ENCODE data around the gene TGFB1I1. TPM values are rescaled to one million over a fixed set of nuclear protein-coding genes. Genes with fewer than 3 reads are reported as not detected.

The TGFB1I1 gene
- total and polyA plus RNA-seq, 2 experiments from 2014 or later: 39.1 to 54.0 TPM

DNA sequence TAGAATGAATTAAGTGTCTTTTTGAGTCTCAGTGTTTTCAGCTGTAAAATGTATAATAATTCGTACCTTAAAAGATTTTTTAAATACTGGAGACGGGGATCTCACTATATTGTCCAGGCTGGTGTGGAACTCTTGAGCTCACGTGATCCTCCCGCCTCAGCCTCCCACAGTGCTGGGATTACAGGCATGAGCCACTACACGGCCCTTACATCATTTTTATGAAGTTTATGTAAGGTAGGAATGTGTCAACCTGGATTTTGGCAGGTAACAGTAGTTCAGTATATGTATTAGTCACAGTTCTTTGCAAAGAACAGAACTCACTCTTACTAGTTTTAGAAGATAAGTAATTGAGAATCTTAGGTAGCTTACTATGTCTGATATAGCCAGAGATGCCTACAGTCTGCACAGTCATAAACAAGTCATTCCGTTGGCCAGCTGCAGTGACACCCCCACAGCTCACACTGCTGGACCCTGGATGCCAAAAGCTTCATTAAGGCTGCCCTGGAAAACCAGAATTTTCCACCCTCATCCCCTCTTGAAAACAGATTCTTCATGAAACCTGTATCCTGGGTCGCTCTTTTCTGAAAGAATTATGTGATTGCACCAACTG lies 43.2 kb upstream of the TGFB1I1 start:
- no peak for DNase-seq (ENCODE audit: low read depth in 1 of 2, low spot score in 1 of 2)
- Histone ChIP-seq H3K36me3 (no peaks in the 10 kb centered on the region), H3K9me3 (ENCODE audit: low read depth) (no peaks in the 10 kb centered on the region), H3K4me1 (ENCODE audit: low read depth) (peaks cover 27% of the 10 kb centered on the region), H3K4me3 (no peak overlapping the region), H3K27ac (peak overlapping the region; percentile 52), H3K27me3 (no peaks in the 10 kb centered on the region)
- TF ChIP-seq, protein P1, sequence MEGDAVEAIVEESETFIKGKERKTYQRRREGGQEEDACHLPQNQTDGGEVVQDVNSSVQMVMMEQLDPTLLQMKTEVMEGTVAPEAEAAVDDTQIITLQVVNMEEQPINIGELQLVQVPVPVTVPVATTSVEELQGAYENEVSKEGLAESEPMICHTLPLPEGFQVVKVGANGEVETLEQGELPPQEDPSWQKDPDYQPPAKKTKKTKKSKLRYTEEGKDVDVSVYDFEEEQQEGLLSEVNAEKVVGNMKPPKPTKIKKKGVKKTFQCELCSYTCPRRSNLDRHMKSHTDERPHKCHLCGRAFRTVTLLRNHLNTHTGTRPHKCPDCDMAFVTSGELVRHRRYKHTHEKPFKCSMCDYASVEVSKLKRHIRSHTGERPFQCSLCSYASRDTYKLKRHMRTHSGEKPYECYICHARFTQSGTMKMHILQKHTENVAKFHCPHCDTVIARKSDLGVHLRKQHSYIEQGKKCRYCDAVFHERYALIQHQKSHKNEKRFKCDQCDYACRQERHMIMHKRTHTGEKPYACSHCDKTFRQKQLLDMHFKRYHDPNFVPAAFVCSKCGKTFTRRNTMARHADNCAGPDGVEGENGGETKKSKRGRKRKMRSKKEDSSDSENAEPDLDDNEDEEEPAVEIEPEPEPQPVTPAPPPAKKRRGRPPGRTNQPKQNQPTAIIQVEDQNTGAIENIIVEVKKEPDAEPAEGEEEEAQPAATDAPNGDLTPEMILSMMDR (IDR thresholded peaks at IDR 0.05; ENCODE audit: low read depth, low read length): no peak

DNA sequence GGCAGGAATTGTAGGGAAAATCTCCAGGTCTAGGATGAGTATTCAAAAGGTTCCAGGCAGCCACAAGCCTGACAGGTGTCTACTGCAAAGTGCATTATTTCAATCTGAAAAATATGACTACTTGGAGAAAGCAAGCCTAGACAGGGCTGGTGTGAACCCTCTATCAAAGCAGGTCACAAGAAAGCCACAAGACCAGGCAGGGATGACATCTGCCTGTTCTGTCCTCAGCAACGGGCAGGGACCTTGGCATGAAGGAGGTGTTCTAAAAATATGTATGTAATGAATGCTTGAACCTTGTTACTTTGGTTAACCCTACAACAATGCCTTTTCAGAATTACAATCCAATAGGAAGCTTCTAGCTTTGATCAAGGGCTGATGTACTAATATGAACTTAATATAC lies 42.6 kb upstream of the TGFB1I1 start:
- no peaks in the 10 kb centered on the region for H3K27me3 ChIP-seq
- H3K9me3 ChIP-seq (ENCODE audit: low read depth): no peaks in the 10 kb centered on the region
- H3K27ac ChIP-seq: peak overlapping the region; percentile 52
- H3K4me3 ChIP-seq: no peak overlapping the region
- no peaks in the 10 kb centered on the region for H3K36me3 ChIP-seq
- peaks cover 27% of the 10 kb centered on the region for H3K4me1 ChIP-seq (ENCODE audit: low read depth)
- TF ChIP-seq, protein P1 (IDR thresholded peaks at IDR 0.05; ENCODE audit: low read depth, low read length): no peak
- DNase-seq (ENCODE audit: low read depth in 1 of 2, low spot score in 1 of 2): no peak

DNA sequence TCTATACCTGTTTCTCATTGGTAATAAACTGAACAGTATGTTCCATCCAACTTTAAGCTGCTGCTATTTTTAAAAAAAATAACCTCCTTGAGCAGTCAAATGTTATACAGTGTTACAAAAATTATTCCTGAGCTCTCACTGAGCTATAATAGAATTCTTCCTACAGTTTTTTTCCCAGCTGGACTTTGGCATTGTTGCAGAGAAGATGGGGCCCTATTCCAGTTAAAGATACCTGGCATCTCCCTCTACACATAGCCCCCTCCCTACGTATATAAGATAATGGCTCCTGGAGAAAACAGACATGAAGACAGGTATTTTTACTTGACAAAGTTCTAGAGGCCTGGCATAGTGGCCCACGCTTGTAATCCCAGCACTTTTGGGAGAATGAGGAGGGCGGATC lies 42.2 kb upstream of the TGFB1I1 start:
- peak overlapping the region; percentile 52 for H3K27ac ChIP-seq
- DNase-seq (ENCODE audit: low read depth in 1 of 2, low spot score in 1 of 2): no peak
- H3K9me3 ChIP-seq (ENCODE audit: low read depth): no peaks in the 10 kb centered on the region
- H3K36me3 ChIP-seq: no peaks in the 10 kb centered on the region
- H3K4me1 ChIP-seq (ENCODE audit: low read depth): peaks cover 27% of the 10 kb centered on the region
- no peak overlapping the region for H3K4me3 ChIP-seq
- TF ChIP-seq, protein P1 (IDR thresholded peaks at IDR 0.05; ENCODE audit: low read depth, low read length): no peak
- no peaks in the 10 kb centered on the region for H3K27me3 ChIP-seq

DNA sequence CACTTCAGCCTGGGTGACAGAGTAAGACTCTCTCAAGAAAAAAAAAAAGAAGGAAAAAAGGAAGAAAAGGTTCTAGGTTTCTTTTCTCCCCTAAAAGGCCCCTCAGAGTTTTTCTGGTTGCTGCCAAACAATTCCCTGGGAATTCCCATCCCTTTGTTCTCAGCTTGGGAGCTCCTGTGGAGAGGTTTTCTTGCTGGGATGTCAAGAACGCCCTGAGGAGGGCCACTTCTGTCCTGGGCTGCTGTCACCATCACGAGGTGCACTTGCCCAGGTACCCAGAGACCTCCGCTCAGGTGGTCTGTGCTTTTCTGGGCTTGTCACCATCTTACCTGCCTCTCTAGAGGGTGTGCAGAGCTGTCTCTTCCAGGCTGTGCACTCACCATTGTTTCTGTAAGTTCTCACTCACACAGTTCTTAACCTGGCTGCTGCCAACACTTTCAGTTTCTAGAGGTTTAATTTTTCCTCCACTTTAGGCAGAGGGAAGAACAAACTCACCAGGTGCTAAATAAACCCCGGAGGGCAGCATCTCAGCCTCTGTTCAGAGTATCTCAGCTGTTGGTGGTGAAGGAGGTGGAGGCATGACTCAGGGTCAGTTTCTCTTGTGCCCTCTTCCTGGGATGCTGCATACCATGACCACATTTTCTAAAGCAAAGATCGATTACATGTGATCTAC lies 41.4 kb upstream of the TGFB1I1 start:
- Histone ChIP-seq H3K36me3 (no peaks in the 10 kb centered on the region), H3K27ac (peak overlapping the region; percentile 57), H3K9me3 (ENCODE audit: low read depth) (no peaks in the 10 kb centered on the region), H3K27me3 (no peaks in the 10 kb centered on the region), H3K4me3 (no peak overlapping the region), H3K4me1 (ENCODE audit: low read depth) (peaks cover 27% of the 10 kb centered on the region)
- DNase-seq (ENCODE audit: low read depth in 1 of 2, low spot score in 1 of 2): no peak
- TF ChIP-seq, protein P1 (IDR thresholded peaks at IDR 0.05; ENCODE audit: low read depth, low read length): no peak

DNA sequence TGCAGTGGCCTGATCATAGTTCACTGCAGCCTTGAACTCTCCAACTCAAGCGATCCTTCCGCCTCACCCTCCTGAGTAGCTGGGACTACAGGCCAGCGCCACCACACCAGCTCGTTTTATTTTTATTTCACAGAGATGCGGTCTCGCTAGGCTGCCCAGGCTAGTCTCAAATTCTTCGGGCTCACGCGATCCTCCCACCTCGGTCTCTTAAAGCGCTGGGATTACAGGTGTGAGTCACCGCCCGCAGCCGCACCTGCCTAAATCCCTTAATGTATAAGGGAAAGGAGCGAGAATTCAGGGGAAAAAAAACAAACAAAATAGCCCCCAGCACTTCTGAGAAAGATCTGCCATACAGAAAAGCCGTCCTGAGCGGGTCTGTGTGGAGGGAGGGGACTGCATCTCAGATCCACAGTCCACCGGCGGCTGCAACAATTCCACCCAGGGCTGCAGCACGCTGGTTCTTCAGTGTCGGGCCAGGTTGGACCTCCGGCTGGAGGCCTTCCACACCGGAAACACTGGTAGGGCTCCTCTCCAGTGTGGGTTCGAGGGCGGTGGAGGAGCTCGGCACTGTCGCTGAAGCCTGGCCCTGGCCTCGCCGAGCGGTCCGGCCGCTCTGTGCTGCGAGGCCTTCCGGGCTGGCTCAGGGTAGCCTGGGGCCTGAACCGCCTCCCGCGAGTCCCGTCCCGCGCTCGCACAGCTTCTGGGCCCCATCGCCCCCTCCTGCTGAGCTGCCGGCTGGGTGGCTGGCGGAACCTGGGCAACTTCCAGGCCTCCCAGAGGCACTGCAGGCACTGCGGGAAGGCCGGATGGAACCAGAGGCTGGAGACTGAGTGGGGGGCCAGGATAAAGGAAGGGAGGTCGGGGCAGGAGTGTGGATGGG lies 36.4 kb upstream of the TGFB1I1 start:
- Histone ChIP-seq H3K4me1 (ENCODE audit: low read depth) (peaks cover 11% of the 10 kb centered on the region), H3K27me3 (no peaks in the 10 kb centered on the region), H3K27ac (no peak overlapping the region), H3K4me3 (no peak overlapping the region), H3K36me3 (no peaks in the 10 kb centered on the region), H3K9me3 (ENCODE audit: low read depth) (no peaks in the 10 kb centered on the region)
- no peak for DNase-seq (ENCODE audit: low read depth in 1 of 2, low spot score in 1 of 2)
- TF ChIP-seq, protein P1 (IDR thresholded peaks at IDR 0.05; ENCODE audit: low read depth, low read length): no peak

Measured in cardiac muscle cell (in vitro differentiated cells and primary cell).